ENCODE data around the gene CRYGN.

DNA sequence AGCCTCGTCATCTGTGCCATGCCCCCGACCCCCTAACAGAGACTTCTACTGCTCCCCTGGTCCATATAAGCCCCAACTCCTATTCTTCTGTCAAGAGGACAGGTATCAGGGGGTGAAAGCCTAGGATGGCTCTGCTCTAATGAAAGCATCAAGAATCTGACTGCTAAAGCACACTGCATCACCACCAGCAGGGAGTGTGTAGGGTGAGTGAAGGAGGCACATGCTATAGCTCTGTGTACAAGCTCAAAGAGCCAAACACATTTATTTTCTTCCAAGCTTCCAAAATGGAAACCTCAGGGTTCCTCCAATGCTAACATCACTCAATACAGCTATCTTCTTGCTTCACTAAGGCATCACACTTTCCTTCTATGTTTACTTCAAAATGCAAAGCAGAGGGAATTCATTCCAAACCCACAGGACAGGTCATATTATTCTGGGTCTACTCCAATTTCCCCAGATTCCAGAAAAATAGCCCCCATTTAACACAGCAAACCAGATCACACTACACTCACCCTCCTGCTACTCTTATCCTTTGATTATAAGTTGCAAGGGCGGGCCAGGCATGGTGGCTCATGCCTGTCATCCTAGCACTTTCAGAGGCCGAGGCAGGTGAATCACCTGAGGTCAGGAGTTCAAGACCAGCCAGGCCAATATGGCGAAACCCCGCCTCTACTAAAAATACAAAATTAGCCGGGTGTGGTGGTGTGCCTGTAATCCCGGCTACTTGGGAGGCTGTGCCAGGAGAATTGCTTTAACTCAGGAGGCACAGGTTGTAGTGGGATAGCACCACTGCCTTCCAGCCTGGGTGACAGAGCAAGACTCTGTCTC, 43.2 kb upstream of the CRYGN start:
- TF ChIP-seq POLR2A (IDR thresholded peaks at IDR 0.05) = no peak
- TF ChIP-seq, protein P1, sequence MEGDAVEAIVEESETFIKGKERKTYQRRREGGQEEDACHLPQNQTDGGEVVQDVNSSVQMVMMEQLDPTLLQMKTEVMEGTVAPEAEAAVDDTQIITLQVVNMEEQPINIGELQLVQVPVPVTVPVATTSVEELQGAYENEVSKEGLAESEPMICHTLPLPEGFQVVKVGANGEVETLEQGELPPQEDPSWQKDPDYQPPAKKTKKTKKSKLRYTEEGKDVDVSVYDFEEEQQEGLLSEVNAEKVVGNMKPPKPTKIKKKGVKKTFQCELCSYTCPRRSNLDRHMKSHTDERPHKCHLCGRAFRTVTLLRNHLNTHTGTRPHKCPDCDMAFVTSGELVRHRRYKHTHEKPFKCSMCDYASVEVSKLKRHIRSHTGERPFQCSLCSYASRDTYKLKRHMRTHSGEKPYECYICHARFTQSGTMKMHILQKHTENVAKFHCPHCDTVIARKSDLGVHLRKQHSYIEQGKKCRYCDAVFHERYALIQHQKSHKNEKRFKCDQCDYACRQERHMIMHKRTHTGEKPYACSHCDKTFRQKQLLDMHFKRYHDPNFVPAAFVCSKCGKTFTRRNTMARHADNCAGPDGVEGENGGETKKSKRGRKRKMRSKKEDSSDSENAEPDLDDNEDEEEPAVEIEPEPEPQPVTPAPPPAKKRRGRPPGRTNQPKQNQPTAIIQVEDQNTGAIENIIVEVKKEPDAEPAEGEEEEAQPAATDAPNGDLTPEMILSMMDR (IDR thresholded peaks at IDR 0.05) = no peak
